DOHH2 (cell line): ENCODE results near the gene UBE2E1.

ENCODE experiments used
- H3F3A ChIP-seq: fragments of 200-600 bp; sonication (generic), shearing (Covaris generic); 2 replicates; pipeline ENCODE4 v1.6.0; 2016; ENCODE audit warnings: antibody characterized with exemption, mild to moderate bottlenecking; ENCODE audit not compliant: control insufficient read depth, insufficient read depth
- H3K27ac ChIP-seq: fragments of 200-600 bp; sonication (generic); 2 replicates; pipeline ENCODE4 v1.5.1; 2014; ENCODE audit warnings: low read depth, mild to moderate bottlenecking, low read length, moderate library complexity
- H3K27me3 ChIP-seq: fragments of 200-600 bp; sonication (generic); 2 replicates; pipeline ENCODE4 v1.6.1; 2014; ENCODE audit warnings: mild to moderate bottlenecking, low read length, mixed read lengths; ENCODE audit not compliant: control insufficient read depth
- H3K36me3 ChIP-seq: fragments of 200-600 bp; sonication (generic); 2 replicates; pipeline ENCODE4 v1.6.1; 2014; ENCODE audit warnings: mild to moderate bottlenecking, low read length, moderate library complexity, mixed read lengths; ENCODE audit not compliant: control insufficient read depth
- H3K4me1 ChIP-seq: fragments of 200-600 bp; sonication (generic); 2 replicates; pipeline ENCODE4 v1.6.1; 2014; ENCODE audit warnings: mild to moderate bottlenecking, low read length, mixed read lengths; ENCODE audit not compliant: control insufficient read depth
- H3K4me2 ChIP-seq: fragments of 200-600 bp; sonication (generic); 2 replicates; pipeline ENCODE4 v1.6.0; 2014; ENCODE audit warnings: mild to moderate bottlenecking, low read length, moderate library complexity
- H3K4me3 ChIP-seq: fragments of 200-600 bp; sonication (generic); 2 replicates; pipeline ENCODE4 v1.5.1; 2014; ENCODE audit warnings: mild to moderate bottlenecking, low read length, mixed read lengths
- H3K79me2 ChIP-seq: fragments of 200-600 bp; sonication (generic); 2 replicates; pipeline ENCODE4 v1.6.1; 2014; ENCODE audit warnings: mild to moderate bottlenecking, low read length, mixed read lengths; ENCODE audit not compliant: control insufficient read depth
- H3K9me2 ChIP-seq: fragments of 200-600 bp; sonication (generic); replicated peaks from 2 replicates; pipeline ENCODE4 v1.6.1; 2014; ENCODE audit warnings: mild to moderate bottlenecking, low read length, mixed read lengths; ENCODE audit not compliant: control insufficient read depth
- H3K9me3 ChIP-seq: fragments of 200-600 bp; sonication (generic); 2 replicates; pipeline ENCODE4 v1.6.1; 2014; ENCODE audit warnings: antibody characterized with exemption, low read length, mixed read lengths; ENCODE audit not compliant: control insufficient read depth, insufficient read depth
- H4K20me1 ChIP-seq: fragments of 200-600 bp; sonication (generic); 2 replicates; pipeline ENCODE4 v1.6.0; 2014; ENCODE audit warnings: low read depth, mild to moderate bottlenecking, antibody characterized with exemption, low read length, moderate library complexity; ENCODE audit not compliant: control insufficient read depth, insufficient read depth
- CTCF ChIP-seq: fragments of 200-600 bp; sonication (generic); IDR thresholded peaks from one replicate; pipeline ENCODE4 v1.5.1; 2014; ENCODE audit warnings: antibody characterized with exemption, mild to moderate bottlenecking, low read depth, low read length; ENCODE audit not compliant: poor library complexity, severe bottlenecking
- EZH2phosphoT487 ChIP-seq: fragments of 200-600 bp; sonication (generic); IDR thresholded peaks from 2 replicates; pipeline ENCODE4 v1.6.1; 2017; ENCODE audit warnings: borderline replicate concordance, mild to moderate bottlenecking, antibody characterized with exemption, low read length, moderate library complexity, mixed read lengths

Gene UBE2E1

GRCh38 chr3:23798456-23798855 is 7.3 kb upstream of the UBE2E1 start:
- no peaks in the 10 kb centered on the region for H3K4me1 ChIP-seq
- peaks cover 13% of the 10 kb centered on the region for H3K27me3 ChIP-seq
- no peak overlapping the region for H3K4me3 ChIP-seq
- no peak overlapping the region for H3K27ac ChIP-seq
- no peaks in the 10 kb centered on the region for H4K20me1 ChIP-seq
- H3K9me3 ChIP-seq, result no peaks in the 10 kb centered on the region
- H3F3A ChIP-seq, result no peaks in the 10 kb centered on the region; the same call in 1 of the 2 replicates
- H3K79me2 ChIP-seq, result no peaks in the 10 kb centered on the region
- no peak overlapping the region for H3K4me2 ChIP-seq
- H3K36me3 ChIP-seq, result no peaks in the 10 kb centered on the region
- no peaks in the 10 kb centered on the region for H3K9me2 ChIP-seq
- TF ChIP-seq CTCF, result no peak
- no peak for TF ChIP-seq EZH2phosphoT487

- Histone ChIP-seq H3K27me3 (peaks cover 12% of the 10 kb centered on the region), H3K4me1 (no peaks in the 10 kb centered on the region), H3K9me3 (no peaks in the 10 kb centered on the region), H3K27ac (no peak overlapping the region), H3F3A (peaks cover 4% of the 10 kb centered on the region), H4K20me1 (no peaks in the 10 kb centered on the region), H3K79me2 (no peaks in the 10 kb centered on the region), H3K4me3 (no peak overlapping the region), H3K9me2 (no peaks in the 10 kb centered on the region), H3K36me3 (no peaks in the 10 kb centered on the region), H3K4me2 (no peak overlapping the region)
- TF ChIP-seq CTCF, result no peak
- no peak for TF ChIP-seq EZH2phosphoT487
Observed at GRCh38 chr3:23798876-23799275, 6.9 kb upstream of the UBE2E1 start.

GRCh38 chr3:23800731-23801130 is 5.0 kb upstream of the UBE2E1 start:
- no peaks in the 10 kb centered on the region for H3K79me2 ChIP-seq

More at GRCh38 chr3:23800731-23801130, 5.0 kb upstream of the UBE2E1 start:
- Histone ChIP-seq H3F3A (peaks cover 16% of the 10 kb centered on the region), H3K4me3 (no peak overlapping the region), H3K27me3 (peaks cover 20% of the 10 kb centered on the region), H3K27ac (no peak overlapping the region), H3K9me3 (no peaks in the 10 kb centered on the region), H3K4me1 (peaks cover 5% of the 10 kb centered on the region), H3K9me2 (no peaks in the 10 kb centered on the region), H3K4me2 (no peak overlapping the region), H3K36me3 (no peaks in the 10 kb centered on the region), H4K20me1 (no peaks in the 10 kb centered on the region)
- peak; percentile 21 for TF ChIP-seq CTCF
- no peak for TF ChIP-seq EZH2phosphoT487
